Adrenal gland (tissue), 12 donors: ENCODE results near the gene FCHSD2. TPM values are rescaled to one million over a fixed set of nuclear protein-coding genes. Genes with fewer than 3 reads are reported as not detected.
"Not testable (repeated sequence)": the region's sequence is repeated elsewhere in the genome, so short reads cannot be mapped to it uniquely, and the experiment has no call there.

Source experiments
- DNase-seq, 7 donors: peaks; one replicate each; pipeline ENCODE4 v3.0.0-alpha.2; 2019 to 2020
- H3K27ac ChIP-seq, 5 donors: fragments of 200-600 bp; sonication (generic) in 4 of 5; 1 replicate in 3 of 5; 2 replicates in 2 of 5; pipeline versions ENCODE4 v1.5.1 to v1.8.0; 2016 to 2020; ENCODE audit warnings: mild to moderate bottlenecking in 1 of 5
- H3K27me3 ChIP-seq: fragments of 200-600 bp; 2 replicates; pipeline ENCODE4 v1.8.0; 2021
- H3K36me3 ChIP-seq, 2 donors: fragments of 200-600 bp; replicated peaks in 1 of 2; 1 replicate in 1 of 2; 2 replicates in 1 of 2; pipeline versions ENCODE4 v1.5.1 to v1.8.0; 2018 to 2022
- H3K4me1 ChIP-seq, 2 donors: fragments of 200-600 bp; replicated peaks in 1 of 2; 1 replicate in 1 of 2; 2 replicates in 1 of 2; pipeline versions ENCODE4 v1.5.1 to v1.8.0; 2018 to 2021
- H3K4me3 ChIP-seq, 4 donors: fragments of 200-600 bp; sonication (generic) in 3 of 4; one replicate each; pipeline ENCODE4 v1.5.1; 2016 to 2018
- H3K9me3 ChIP-seq, 3 donors: fragments of 200-600 bp; sonication (generic) in 1 of 3; replicated peaks in 1 of 3; 1 replicate in 2 of 3; 2 replicates in 1 of 3; pipeline versions ENCODE4 v1.5.1 to v1.8.0; 2016 to 2021
- POLR2A ChIP-seq, 2 donors: fragments of 450-650 bp; IDR thresholded peaks; one replicate each; pipeline ENCODE4 v1.6.1; 2017; ENCODE audit warnings: antibody characterized with exemption in 2 of 2, mild to moderate bottlenecking in 2 of 2, moderate library complexity in 1 of 2
- WGBS, 4 donors: extraction: QIAGEN DNeasy Blood & Tissue Kit in 2 of 4; methylation state at CpG; one replicate each; pipeline versions ENCODE4 v1.1.5 to v1.1.7; 2013 to 2017; 5-methylcytosine and 5-hydroxymethylcytosine counted together
- intact Hi-C, 2 donors: fragments of 100-400 bp; cut with DNase I; formaldehyde crosslinking; loops; one replicate each; pipeline versions ENCODE4 v1.14.1 to v1.15.0; 2022 to 2023
- polyA plus RNA-seq, 3 donors: library from polyadenylated mRNA; stranded (reverse); fragments of 200-250 nt in 2 of 3; fragments of 350-450 nt in 1 of 3; fragmentation: Illumina TruSeq in 1 of 3; extraction: RNeasy Lipid Tissue Mini Kit (QIAGEN cat#74804) in 1 of 3; gene quantifications; one replicate each; pipeline ENCODE4 v1.2.3, GENCODE V29; 2013 to 2014
- total RNA-seq, 9 donors: library from RNA; depleted of rRNA in 4 of 9; stranded (reverse); fragments of >200 nt in 4 of 9; fragments of 120-200 nt in 1 of 9; fragmentation: NEBNext Ultra II Directional in 1 of 9; extraction: Animal tissue kit (Norgen Biotek cat#: 25700) in 1 of 9; gene quantifications; one replicate each; pipeline versions ENCODE4 v1.1.0 to v1.2.4, GENCODE V29; 2013 to 2023
- TF ChIP-seq, protein P1 (sequence below), 6 experiments: fragments of 450-650 bp in 4 of 6; fragments of 200-600 bp in 2 of 6; sonication (generic) in 1 of 6; IDR thresholded peaks; 1 replicate in 5 of 6; 2 replicates in 1 of 6; pipeline versions ENCODE4 v1.5.1 to v1.8.0; 2016 to 2021; ENCODE audit warnings: antibody characterized with exemption in 6 of 6, mild to moderate bottlenecking in 2 of 6, moderate library complexity in 1 of 6
- donor health status: healthy with polysubstance abuse.
- donor health status: Bipolar disorder and iron deficiency.
- donor health status: DM: yes; HTN: yes; CAD: no.
- donor health status: DM: no; HTN: no; CAD: no.
- donor health status: DM: no; HTN: no; CAD: no.
- donor health status: DM: yes; HTN: yes; CAD: no.

The FCHSD2 gene
- total and polyA plus RNA-seq, 12 donors = 14.6 to 67.2 (median 32.7) TPM

DNA sequence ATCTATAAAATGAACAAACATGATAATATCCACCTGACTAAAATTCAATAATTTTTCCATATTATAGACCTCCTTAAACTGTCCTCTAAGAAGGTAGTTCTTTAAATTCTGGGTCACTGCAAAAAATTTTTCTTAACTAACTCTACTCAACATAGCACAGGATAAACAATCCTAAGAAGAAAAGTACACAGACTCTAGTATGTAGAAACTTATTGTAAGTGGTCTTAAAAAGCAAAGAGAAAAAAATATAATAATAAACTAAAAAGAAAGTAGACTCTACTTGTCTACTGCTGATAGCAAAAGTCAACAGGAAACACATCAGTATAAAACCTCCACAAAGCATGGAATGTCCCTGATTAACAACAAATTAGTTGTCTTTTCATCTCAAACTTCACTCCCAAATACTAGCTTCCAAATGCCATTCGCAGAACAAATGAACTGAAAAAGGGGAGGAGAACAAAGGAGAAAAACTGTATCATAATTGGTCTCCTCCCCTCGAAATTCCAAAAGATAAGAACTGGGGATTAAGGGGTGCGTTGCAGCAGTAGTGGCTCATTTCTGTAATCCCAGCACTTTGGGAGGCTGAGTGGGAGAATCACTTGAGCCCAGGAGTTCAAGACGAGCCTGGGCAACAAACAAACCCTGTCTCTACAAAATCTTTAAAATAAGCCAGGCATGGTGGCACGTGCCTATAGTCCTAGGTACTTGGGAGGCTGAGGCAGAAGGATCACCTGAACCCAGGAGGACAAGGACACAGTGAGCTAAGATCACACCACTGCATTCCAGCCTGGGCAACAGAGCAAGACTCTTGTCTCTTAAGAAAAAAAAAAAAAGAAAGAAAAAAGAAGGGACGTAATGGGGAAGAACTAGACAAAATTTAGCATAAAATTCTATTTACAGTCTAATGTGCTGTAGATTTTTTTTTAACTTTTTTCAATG, 6.5 kb downstream of the FCHSD2 start:
- Histone ChIP-seq H3K4me3 (no peak overlapping the region), H3K9me3 (no peaks in the 10 kb centered on the region), H3K27me3 (no peaks in the 10 kb centered on the region), H3K36me3 (peaks cover 0 to 6% of the 10 kb centered on the region in 2 donors), H3K27ac (no peak overlapping the region), H3K4me1 (peaks cover 16 to 48% of the 10 kb centered on the region in 2 donors)
- WGBS, 4 donors = 78 to 83% (median 82%) methylated on average over 6 of the region's 6 CpGs
- TF ChIP-seq, protein P1, sequence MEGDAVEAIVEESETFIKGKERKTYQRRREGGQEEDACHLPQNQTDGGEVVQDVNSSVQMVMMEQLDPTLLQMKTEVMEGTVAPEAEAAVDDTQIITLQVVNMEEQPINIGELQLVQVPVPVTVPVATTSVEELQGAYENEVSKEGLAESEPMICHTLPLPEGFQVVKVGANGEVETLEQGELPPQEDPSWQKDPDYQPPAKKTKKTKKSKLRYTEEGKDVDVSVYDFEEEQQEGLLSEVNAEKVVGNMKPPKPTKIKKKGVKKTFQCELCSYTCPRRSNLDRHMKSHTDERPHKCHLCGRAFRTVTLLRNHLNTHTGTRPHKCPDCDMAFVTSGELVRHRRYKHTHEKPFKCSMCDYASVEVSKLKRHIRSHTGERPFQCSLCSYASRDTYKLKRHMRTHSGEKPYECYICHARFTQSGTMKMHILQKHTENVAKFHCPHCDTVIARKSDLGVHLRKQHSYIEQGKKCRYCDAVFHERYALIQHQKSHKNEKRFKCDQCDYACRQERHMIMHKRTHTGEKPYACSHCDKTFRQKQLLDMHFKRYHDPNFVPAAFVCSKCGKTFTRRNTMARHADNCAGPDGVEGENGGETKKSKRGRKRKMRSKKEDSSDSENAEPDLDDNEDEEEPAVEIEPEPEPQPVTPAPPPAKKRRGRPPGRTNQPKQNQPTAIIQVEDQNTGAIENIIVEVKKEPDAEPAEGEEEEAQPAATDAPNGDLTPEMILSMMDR (IDR thresholded peaks at IDR 0.05) = no peak
- no peak for TF ChIP-seq POLR2A (IDR thresholded peaks at IDR 0.05)
- intact Hi-C loops = no loop called here
- DNase-seq = no peak

DNA sequence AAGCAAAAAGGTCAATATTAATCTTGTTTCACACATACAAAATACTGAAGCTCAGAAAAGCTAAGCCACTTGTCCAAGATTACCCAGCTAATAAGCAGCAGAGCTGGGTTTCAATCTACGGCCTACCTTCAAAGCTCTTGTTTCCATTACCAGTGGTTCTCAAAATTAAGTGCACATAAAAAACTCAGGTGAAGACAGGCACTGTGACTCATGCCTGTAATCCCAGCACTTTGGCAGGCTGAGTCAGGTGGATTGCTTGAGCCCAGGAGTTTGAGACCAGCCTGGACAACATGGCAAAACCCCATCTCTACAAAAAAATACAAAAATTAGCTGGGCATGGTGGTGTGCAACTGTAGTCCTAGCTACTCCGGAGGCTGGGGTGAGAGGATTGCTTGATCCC, 9.8 kb downstream of the FCHSD2 start:
- H3K27me3 ChIP-seq, DNase-seq, intact Hi-C loops, H3K9me3 ChIP-seq, H3K36me3 ChIP-seq, H3K27ac ChIP-seq, H3K4me3 ChIP-seq: not testable (repeated sequence)
- WGBS, 4 donors = 92 to 95% (median 93%) methylated on average over 2 of the region's 2 CpGs
- peaks cover 0 to 19% of the 10 kb centered on the region in 2 donors for H3K4me1 ChIP-seq

DNA sequence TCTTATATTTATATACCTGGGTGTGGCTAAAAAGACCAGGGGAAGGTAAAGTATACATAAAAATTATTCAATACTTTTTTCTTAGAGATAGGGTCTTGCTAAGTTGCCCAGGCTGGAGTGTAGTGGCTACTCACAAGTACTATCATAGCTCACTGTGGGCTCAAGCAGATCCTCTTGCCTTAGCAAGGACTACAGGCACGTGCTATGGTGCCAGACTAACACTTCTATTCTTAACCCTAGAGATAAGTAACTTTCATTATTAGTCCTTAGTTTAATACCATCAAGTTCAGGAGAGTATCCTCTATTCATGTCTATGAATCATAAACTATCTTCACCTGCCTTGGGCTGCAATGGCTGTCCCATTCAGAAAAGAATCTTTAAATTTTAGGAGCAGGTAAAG, 11.9 kb downstream of the FCHSD2 start:
- Histone ChIP-seq H3K27me3 (no peaks in the 10 kb centered on the region), H3K36me3 (peaks cover 0 to 6% of the 10 kb centered on the region in 2 donors), H3K9me3 (no peaks in the 10 kb centered on the region), H3K4me3 (no peak overlapping the region), H3K27ac (no peak overlapping the region), H3K4me1 (peaks cover 0 to 1% of the 10 kb centered on the region in 2 donors)
- TF ChIP-seq, protein P1 (IDR thresholded peaks at IDR 0.05) = no peak
- no peak for TF ChIP-seq POLR2A (IDR thresholded peaks at IDR 0.05)
- 83 to 91% (median 87%) methylated on average over 1 of the region's 1 CpG for WGBS, 4 donors
- intact Hi-C loops = no loop called here
- DNase-seq = no peak

DNA sequence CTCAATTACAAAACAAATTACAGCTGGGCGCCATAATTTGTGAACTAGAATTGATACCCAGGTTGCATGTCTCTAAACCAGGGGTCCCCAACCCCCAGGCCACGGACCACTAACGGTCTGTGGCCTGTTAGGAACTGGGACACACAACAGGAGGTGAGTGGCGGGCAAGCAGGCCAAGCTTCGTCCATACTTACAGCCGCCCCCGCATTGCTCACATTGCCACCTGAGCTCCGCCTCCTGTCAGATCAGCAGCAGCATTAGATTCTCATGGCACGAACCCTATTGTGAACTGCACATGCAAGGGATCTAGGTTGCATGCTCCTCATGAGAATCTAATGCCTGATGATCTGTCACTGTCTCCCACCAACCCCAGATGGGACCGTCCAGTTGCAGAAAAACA, 12.9 kb downstream of the FCHSD2 start:
- no peak for DNase-seq
- Histone ChIP-seq H3K9me3 (no peaks in the 10 kb centered on the region), H3K4me3 (no peak overlapping the region), H3K36me3 (peaks cover 0 to 6% of the 10 kb centered on the region in 2 donors), H3K27me3 (no peaks in the 10 kb centered on the region), H3K4me1 (no peaks in the 10 kb centered on the region), H3K27ac (no peak overlapping the region)
- TF ChIP-seq, protein P1 (IDR thresholded peaks at IDR 0.05) = no peak
- TF ChIP-seq POLR2A (IDR thresholded peaks at IDR 0.05) = no peak
- intact Hi-C loops = no loop called here
- WGBS, 4 donors = 95 to 97% (median 95%) methylated on average over 8 to 10 of the region's 10 CpGs
